HG03378 (cell line): Measurements from ENCODE around the gene TLCD2.
"Not testable (repeated sequence)": the region's sequence is repeated elsewhere in the genome, so short reads cannot be mapped to it uniquely, and the experiment has no call there.

Experiments
- ATAC-seq: cut with Tn5 transposase; IDR thresholded peaks from one replicate; pipeline ENCODE4 v1.9.1; 2021; ENCODE audit warnings: mild to moderate bottlenecking, moderate library complexity; ENCODE audit not compliant: unreplicated experiment

The TLCD2 gene

DNA sequence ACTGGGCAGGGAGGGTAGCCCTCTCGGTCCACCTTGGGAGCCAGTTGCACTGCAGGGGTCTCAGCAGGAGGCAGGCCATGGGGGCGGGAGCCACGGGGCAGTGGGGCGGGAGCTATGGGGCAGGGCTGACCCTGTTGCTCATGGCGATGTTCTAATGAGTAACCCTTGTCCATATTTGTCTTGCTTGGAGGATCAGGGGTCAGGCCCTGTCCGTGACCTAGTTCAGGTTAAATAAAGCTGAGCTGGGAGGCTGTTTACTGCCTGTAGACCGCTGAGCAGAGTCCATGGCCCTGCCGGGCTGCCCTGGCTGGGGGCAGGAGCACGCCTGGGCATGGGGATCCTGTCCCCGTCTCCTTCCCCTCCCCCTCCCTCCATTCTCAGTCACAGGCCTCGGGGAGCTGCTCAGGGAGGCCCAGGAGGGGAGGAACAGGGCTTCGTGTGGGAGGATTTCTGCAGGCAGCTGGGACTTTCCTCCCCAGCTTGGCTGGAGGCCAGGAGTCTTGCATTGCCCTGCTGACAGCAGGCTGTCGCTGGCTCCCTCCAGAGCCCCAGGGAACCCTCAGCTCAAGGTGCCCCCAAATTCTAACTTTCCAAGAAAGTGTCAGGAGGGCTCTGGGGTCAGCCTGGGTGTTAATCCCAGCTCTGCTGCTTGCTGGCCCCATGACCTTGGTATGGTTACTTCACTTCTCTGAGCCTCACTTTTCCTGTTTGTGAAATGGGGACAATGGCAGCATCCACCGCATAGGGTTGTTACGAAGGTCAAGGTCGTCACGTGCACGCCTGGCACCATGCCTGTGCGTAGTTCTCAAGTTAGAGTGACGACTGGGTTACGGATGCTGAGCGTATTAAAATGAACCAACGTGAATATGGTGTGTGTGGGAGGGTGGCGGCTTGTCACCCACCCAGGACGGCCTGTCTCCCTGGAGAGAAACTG lies 26.4 kb upstream of the TLCD2 start:
- no peak for ATAC-seq

- ATAC-seq = no peak
Measured at GRCh38 chr17:1735834-1736347, 25.7 kb upstream of the TLCD2 start.

DNA sequence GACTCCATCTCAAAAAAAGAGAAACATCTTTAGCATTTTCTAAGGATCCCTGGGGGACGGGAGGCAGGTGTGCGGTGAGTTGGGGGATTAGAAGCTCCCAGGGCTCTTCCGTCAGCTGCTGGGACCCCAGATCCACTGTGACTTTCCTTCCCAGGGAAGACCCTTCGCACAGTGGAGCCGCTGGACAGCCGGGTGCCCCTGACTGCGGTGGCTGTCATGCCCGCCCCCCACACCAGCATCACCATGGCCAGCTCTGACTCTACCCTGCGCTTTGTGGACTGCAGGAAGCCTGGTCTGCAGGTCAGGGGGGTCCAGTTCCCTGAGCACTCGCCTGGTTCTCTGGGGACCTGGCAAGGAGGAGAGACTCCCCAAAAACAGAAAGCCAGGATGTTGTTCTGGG lies 25.2 kb upstream of the TLCD2 start:
- no peak for ATAC-seq

- no peak for ATAC-seq
Measured at GRCh38 chr17:1733759-1734158, 23.6 kb upstream of the TLCD2 start.

DNA sequence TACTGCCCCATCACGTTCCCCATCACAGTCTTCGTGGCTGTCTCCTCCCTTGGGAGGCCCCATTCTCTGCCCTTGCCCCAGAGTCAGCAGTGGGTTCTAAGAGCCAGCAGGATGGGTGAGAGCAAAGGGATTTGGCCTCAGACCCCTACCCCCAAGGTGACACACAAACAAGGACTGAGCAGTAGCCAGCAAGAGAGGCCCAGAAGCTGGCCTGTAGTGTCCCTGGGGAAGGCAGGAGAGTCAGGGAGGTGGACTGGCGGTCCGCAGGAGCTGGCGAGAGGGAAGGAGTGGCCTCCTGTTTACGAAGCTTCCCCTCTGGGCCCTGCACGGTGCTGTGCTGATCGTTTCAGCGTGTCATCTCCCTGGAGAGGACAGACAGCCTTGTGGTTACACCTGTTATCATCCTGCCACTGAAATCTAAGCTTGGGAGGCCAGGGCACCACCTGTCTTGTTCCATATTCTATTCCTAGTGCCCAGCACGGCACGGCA lies 22.7 kb upstream of the TLCD2 start:
- ATAC-seq = no peak

DNA sequence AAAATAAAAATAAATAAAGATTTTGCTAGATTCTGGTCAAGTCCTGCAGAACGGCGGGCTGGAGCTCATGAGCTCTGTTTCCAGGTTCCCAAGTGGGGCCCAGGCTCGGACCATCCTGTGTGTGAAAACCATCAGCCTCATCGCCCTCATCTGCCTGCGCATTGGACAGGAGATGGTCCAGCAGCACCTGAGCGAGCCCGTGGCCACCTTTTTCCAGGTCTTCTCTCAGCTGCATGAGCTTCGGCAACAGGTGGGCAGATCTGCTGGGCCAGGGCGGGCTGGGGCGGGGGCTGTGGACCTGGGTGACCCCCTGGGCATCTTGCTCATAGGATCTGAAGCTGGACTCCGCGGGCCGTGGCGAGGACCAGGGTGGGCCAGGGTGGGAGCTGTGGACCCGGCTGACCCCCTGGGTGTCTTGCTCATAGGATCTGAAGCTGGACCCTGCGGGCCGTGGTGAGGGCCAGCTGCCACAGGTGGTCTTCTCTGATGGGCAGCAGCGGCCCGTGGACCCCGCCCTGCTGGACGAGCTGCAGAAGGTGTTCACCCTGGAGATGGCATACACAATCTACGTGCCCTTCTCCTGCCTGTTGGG lies 22.2 kb upstream of the TLCD2 start:
- no peak for ATAC-seq

DNA sequence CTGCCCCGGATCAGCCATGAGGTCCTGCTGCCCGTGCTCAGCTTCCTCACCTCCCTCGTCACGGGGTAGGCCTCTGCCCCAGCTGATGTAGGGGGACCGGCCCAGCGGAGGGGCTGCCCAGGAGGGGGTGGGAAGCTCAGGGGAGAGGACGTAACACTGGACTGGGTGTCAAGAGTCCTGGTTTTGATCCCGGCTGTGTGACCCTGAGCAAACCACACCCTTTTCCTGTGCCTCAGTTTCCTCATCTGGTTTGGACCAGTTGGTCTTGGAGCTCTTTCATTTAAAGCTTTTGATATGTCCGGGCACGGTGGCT lies 21.0 kb upstream of the TLCD2 start:
- no peak for ATAC-seq

DNA sequence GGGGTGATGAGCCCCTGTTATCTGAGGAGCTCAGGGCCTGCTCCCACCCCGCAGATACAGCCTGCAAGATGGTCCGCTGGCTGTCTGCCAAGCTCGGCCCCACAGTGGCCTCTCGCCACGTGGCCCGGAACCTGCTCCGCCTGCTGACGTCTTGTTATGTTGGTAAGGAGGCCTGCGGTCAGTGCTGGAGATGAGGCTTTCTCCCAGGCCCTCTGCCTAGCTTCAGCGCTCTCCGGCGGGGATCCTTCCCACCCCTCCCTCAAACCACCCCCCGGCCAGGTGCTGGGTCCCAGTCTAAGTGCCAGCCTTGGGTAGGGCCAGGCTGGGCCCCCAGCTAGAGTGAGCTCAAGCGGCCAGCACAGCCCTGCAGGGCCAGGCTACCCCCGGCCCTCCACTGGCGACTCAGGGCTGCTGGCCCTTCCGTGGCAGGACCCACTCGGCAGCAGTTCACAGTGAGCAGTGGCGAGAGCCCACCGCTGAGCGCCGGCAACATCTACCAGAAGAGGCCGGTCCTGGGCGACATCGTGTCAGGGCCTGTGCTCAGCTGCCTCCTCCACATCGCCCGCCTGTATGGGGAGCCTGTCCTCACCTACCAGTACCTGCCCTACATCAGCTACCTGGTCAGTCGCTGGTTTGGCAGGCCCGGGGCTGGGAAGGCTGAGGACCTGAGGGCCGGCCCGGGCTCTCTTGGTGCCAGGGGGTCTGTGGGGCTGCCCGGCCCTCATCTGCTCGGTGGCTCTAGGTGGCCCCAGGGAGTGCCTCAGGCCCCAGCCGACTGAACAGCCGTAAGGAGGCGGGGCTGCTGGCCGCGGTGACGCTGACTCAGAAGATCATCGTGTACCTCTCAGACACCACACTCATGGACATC lies 20.4 kb upstream of the TLCD2 start:
- ATAC-seq = no peak

DNA sequence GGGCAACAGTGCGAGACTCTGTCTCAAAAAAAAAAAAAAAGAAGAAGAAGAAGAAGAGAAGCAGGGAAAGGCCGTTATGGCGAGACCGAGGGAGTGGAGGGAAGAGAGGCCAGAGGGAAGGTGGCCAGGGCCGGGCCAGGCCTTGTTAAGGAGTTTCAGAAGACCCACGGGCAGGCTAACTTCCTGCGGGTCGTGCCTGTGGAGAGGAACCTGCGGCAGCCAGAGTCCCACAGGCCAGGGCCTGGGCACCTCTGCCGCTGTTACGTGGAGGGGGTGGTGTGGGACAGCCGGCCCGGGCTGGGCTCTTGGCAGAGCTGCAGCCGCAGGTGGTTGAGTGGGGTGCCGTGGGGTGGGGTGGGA lies 19.8 kb upstream of the TLCD2 start:
- ATAC-seq = no peak

DNA sequence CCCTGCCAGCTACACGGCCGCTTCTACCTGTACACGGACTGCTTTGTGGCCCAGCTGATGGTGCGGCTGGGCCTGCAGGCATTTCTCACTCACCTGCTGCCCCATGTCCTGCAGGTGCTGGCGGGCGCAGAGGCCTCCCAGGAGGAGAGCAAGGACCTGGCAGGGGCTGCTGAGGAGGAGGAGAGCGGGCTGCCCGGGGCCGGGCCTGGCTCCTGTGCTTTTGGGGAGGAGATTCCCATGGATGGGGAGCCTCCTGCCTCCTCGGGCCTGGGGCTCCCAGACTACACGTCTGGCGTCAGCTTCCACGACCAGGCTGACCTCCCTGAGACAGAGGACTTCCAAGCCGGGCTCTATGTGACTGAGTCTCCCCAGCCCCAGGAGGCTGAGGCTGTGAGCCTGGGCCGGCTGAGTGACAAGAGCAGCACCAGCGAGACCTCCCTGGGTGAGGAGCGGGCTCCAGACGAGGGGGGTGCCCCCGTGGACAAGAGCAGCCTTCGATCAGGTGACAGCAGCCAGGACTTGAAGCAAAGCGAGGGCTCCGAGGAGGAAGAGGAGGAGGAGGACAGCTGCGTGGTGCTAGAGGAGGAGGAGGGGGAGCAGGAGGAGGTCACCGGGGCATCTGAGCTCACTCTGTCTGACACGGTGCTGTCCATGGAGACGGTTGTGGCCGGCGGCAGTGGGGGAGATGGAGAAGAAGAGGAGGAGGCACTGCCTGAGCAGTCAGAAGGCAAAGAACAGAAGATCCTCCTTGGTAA lies 17.9 kb upstream of the TLCD2 start:
- no peak for ATAC-seq

DNA sequence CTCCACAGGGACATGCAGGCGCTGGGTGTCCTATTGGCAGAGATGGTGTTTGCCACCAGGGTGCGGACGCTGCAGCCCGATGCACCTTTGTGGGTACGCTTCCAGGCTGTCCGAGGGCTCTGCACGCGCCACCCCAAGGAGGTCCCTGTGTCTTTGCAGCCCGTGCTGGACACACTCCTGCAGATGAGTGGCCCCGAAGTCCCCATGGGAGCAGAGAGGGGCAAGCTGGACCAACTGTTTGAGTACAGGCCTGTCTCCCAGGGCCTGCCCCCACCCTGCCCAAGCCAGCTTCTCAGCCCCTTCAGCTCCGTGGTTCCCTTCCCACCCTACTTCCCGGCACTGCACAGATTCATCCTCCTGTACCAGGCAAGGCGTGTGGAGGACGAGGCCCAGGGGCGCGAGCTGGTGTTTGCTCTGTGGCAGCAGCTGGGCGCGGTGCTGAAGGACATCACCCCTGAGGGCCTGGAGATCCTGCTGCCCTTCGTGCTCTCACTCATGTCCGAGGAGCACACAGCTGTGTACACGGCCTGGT lies 17.1 kb upstream of the TLCD2 start:
- no peak for ATAC-seq

DNA sequence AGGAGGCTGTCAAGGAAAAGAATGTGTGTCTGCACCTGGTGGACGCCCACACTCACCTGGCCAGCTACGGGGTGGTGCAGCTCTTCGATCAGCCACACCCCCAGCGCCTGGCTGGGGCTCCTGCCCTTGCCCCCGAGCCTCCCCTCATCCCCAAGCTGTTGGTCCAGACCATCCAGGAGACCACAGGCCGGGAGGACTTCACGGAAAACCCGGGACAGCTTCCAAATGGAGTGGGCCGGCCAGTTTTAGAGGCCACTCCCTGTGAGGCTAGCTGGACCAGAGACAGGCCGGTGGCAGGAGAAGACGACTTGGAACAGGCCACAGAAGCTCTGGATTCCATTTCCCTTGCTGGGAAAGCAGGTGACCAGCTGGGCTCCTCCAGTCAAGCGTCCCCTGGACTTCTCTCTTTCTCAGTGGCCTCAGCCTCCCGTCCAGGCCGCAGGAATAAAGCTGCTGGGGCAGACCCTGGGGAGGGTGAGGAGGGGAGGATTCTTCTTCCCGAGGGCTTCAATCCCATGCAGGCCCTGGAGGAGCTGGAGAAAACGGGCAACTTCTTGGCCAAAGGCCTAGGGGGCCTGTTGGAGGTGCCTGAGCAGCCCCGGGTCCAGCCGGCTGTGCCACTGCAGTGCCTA lies 16.6 kb upstream of the TLCD2 start:
- no peak for ATAC-seq

- no peak for ATAC-seq
Measured at GRCh38 chr17:1725642-1726511, 15.7 kb upstream of the TLCD2 start.

GRCh38 chr17:1724869-1725641 lies 14.9 kb upstream of the TLCD2 start:
- no peak for ATAC-seq

DNA sequence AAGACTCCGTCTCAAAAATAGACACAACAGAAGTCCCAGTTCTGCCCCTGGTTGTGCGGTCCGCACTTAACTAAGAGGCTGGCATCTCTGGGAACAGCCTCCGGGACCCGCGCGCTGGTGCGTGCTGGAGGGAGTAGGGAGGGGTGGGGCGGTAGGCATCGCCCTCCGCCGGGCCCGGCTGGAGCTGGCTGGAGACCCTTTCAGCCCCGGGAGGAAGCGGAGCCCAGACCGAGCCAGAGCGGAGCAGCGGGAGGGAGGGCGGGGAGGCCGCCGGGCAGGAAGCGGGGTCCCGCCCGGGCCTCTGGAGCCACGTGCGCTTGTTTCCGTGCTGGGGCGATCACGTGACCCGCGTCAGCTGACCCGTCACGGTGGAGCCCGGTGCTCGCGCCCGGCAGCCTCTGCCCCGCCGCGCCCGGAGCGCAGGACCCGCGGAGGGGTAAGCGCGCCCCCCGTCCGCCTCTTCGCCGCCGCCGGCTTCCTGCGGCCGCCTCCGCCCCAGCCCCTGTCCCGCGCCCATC lies 14.2 kb upstream of the TLCD2 start, which contains the start of gene WDR81:
Gene WDR81, plus strand, starts transcription at position 354 of the 518 bp plus-strand sequence. CDS start 256 bp downstream, outside the sequence.
- ATAC-seq = no peak

DNA sequence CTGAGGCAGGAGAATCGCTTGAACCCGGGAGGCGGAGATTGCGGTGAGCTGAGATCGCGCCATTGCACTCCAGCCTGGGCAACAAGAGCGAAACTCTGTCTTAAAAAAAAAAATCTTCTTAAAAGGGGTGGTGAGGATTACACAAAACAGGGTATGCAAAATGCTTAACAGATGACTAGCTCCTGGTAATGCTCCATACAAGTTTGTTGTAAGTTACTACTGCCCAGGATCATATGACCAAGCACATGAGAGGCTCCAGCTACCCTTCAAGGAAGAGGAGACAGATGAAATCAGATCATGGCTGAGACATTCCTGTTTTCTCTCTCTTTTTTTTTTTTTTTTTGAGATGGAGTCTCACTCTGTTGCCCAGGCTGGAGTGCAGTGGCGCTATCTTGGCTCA lies 11.8 kb upstream of the TLCD2 start:
- not testable (repeated sequence) for ATAC-seq

DNA sequence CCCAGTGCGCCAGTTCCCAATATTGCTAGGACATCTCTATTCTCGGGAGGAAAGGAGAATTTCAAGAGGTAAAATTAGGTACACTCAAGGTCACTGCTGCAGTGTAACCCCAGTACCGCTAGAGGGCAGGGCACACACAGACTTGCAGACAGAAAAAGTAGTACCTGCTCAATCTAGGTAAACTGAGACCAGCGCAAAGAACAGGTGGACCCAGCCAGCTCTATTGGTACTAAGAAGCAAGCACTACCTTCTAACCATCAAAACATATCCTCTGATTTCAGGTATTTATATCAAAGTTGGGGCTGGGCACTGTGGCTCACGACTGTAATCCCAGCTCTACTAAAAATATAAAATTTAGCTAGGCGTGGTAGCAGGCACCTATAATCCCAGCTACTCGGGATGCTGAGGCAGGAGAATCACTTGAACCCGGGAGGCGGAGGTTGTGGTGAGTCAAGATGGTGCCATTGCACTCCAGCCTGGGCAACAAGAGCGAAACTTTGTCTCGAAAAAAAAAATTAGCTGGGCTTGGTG lies 10.7 kb upstream of the TLCD2 start:
- ATAC-seq = no peak
